ENCODE measurements around the gene CALHM1. TPM values are rescaled to one million over a fixed set of nuclear protein-coding genes. Genes with fewer than 3 reads are reported as not detected.

CALHM1 gene
- total and polyA plus RNA-seq, 2 experiments from 2014 or later: 0.11 TPM; not detected in 1

- no peaks in the 10 kb centered on the region for H3K36me3 ChIP-seq (ENCODE audit: insufficient read depth)
- no peaks in the 10 kb centered on the region for H3K4me1 ChIP-seq (ENCODE audit: insufficient read depth)
- H3K27me3 ChIP-seq (ENCODE audit: insufficient read depth): no peaks in the 10 kb centered on the region
- no peak within 1 kb of the TSS for H2AFZ ChIP-seq
- TF ChIP-seq ZNF331 (CRISPR knock-in tag; IDR thresholded peaks at IDR 0.05; ENCODE audit: low read depth) (no peak), CREB1 (CRISPR knock-in tag; IDR thresholded peaks at IDR 0.05; ENCODE audit: low read depth) (no peak), STAT1 (IDR thresholded peaks at IDR 0.05; ENCODE audit: unreplicated experiment) (no peak), NANOG (IDR thresholded peaks at IDR 0.05; ENCODE audit: borderline replicate concordance) (no peak), ZNF462 (CRISPR knock-in tag; IDR thresholded peaks at IDR 0.05) (no peak), CTCF (conservative IDR thresholded peaks at IDR 0.05; ENCODE audit: low read depth in 2 of 2) (no peak), ETS1 (IDR thresholded peaks at IDR 0.05) (no peak), ZNF114 (CRISPR knock-in tag; IDR thresholded peaks at IDR 0.05) (no peak), REST (IDR thresholded peaks at IDR 0.05; ENCODE audit: unreplicated experiment) (no peak), EZH2phosphoT487 (IDR thresholded peaks at IDR 0.05; ENCODE audit: unreplicated experiment) (no peak), EZH2 (IDR thresholded peaks at IDR 0.05; ENCODE audit: low read depth, unreplicated experiment) (no peak), POLR2AphosphoS5 (IDR thresholded peaks at IDR 0.05; ENCODE audit: low read depth) (no peak), JUNB (IDR thresholded peaks at IDR 0.05; ENCODE audit: unreplicated experiment) (no peak)
- Mint-ChIP-seq H3K27ac (no peak within 1 kb of the TSS), H3K9me3 (no peaks in the 10 kb centered on the region), H3K4me3 (no peak within 1 kb of the TSS), H3K36me3 (ENCODE audit: low read depth) (no peaks in the 10 kb centered on the region), H3K4me1 (peaks cover 15% of the 10 kb centered on the region), H3K27me3 (ENCODE audit: insufficient read depth, low read depth, poor library complexity) (peaks cover 15% of the 10 kb centered on the region)
- H3K9me2 ChIP-seq (ENCODE audit: insufficient read depth): no peaks in the 10 kb centered on the region
- no peak within 1 kb of the TSS for H3K27ac ChIP-seq (ENCODE audit: low read depth)
- H3F3A ChIP-seq (replicated peaks; ENCODE audit: low read depth): no peaks in the 10 kb centered on the region
- H3K4me3 ChIP-seq: no peak within 1 kb of the TSS
- H3K4me2 ChIP-seq: no peak within 1 kb of the TSS
- H4K20me1 ChIP-seq (replicated peaks; ENCODE audit: insufficient read depth): no peaks in the 10 kb centered on the region
- H3K79me2 ChIP-seq (replicated peaks; ENCODE audit: insufficient read depth): no peaks in the 10 kb centered on the region
- ATAC-seq (no peak), DNase-seq (ENCODE audit: low spot score) (no peak)
These were observed 20.4 kb upstream of the CALHM1 start, which contains the start of gene CALHM3 for GRCh38 chr10:103479135-103479534. Gene CALHM3 (minus strand): TSS chr10:103479240. CDS start chr10:103479032, 208 bp downstream.
